Measurements from ENCODE around the gene QKI. TPM values are rescaled to one million over a fixed set of nuclear protein-coding genes. Genes with fewer than 3 reads are reported as not detected.
"Not testable (repeated sequence)": the region's sequence is repeated elsewhere in the genome, so short reads cannot be mapped to it uniquely, and the experiment has no call there.

Gene QKI
- total and polyA plus RNA-seq, 3 donors from 2014 or later, result 148 to 366 (median 315) TPM

GRCh38 chr6:163383912-163384311, 30.6 kb upstream of the QKI start:
- Histone ChIP-seq H3K4me3 (no peak overlapping the region), H3K36me3 (ENCODE audit: low read depth, missing control alignments) (no peaks in the 10 kb centered on the region), H3K27ac (no peak overlapping the region), H3K9me3 (no peaks in the 10 kb centered on the region), H3K27me3 (no peaks in the 10 kb centered on the region), H3K4me1 (no peaks in the 10 kb centered on the region)
- DNase-seq, result no peak
- intact Hi-C loops (cut with DNase I; ENCODE audit: low total_unique reads), result no loop called here
- no peak for TF ChIP-seq CTCF (IDR thresholded peaks at IDR 0.05)
- TF ChIP-seq POLR2A (IDR thresholded peaks at IDR 0.05), result no peak
- 92 to 96% methylated on average over 5 of the region's 5 CpGs for WGBS, 2 donors

- Histone ChIP-seq H3K36me3 (ENCODE audit: low read depth, missing control alignments) (no peaks in the 10 kb centered on the region), H3K27me3 (no peaks in the 10 kb centered on the region), H3K4me1 (no peaks in the 10 kb centered on the region), H3K9me3 (no peaks in the 10 kb centered on the region), H3K4me3 (no peak overlapping the region), H3K27ac (no peak overlapping the region)
- 79 to 83% methylated on average over 2 of the region's 2 CpGs for WGBS, 2 donors
- TF ChIP-seq POLR2A (IDR thresholded peaks at IDR 0.05) (no peak), CTCF (IDR thresholded peaks at IDR 0.05) (no peak)
- no peak for DNase-seq
- intact Hi-C loops (cut with DNase I; ENCODE audit: low total_unique reads), result no loop called here
Measured at GRCh38 chr6:163384510-163384909, 30.0 kb upstream of the QKI start.

GRCh38 chr6:163385503-163385902, 29.0 kb upstream of the QKI start:
- H3K36me3 ChIP-seq (ENCODE audit: low read depth, missing control alignments); H3K27me3 ChIP-seq; H3K4me3 ChIP-seq; H3K9me3 ChIP-seq; DNase-seq; H3K4me1 ChIP-seq; intact Hi-C loops (cut with DNase I; ENCODE audit: low total_unique reads); H3K27ac ChIP-seq: not testable (repeated sequence)
- WGBS, 2 donors, result 94 to 100% methylated on average over 8 to 13 of the region's 13 CpGs

- intact Hi-C loops (cut with DNase I; ENCODE audit: low total_unique reads), result no loop called here
- TF ChIP-seq POLR2A (IDR thresholded peaks at IDR 0.05) (no peak), CTCF (IDR thresholded peaks at IDR 0.05) (no peak)
- 80 to 82% methylated on average over 8 of the region's 8 CpGs for WGBS, 2 donors
- no peak for DNase-seq
- Histone ChIP-seq H3K36me3 (ENCODE audit: low read depth, missing control alignments) (no peaks in the 10 kb centered on the region), H3K4me1 (no peaks in the 10 kb centered on the region), H3K9me3 (no peaks in the 10 kb centered on the region), H3K4me3 (no peak overlapping the region), H3K27me3 (no peaks in the 10 kb centered on the region), H3K27ac (no peak overlapping the region)
Measured at GRCh38 chr6:163386329-163386908, 28.1 kb upstream of the QKI start.

- WGBS, 2 donors, result 88 to 96% methylated on average over 5 of the region's 5 CpGs
- H3K4me1 ChIP-seq, result peaks cover 4% of the 10 kb centered on the region
- intact Hi-C loops (cut with DNase I; ENCODE audit: low total_unique reads), result no loop called here
- no peaks in the 10 kb centered on the region for H3K9me3 ChIP-seq
- H3K27me3 ChIP-seq, result no peaks in the 10 kb centered on the region
- no peaks in the 10 kb centered on the region for H3K36me3 ChIP-seq (ENCODE audit: low read depth, missing control alignments)
- TF ChIP-seq CTCF (IDR thresholded peaks at IDR 0.05), result no peak
- TF ChIP-seq POLR2A (IDR thresholded peaks at IDR 0.05), result no peak
- H3K27ac ChIP-seq, result no peak overlapping the region
- DNase-seq, result no peak
- no peak overlapping the region for H3K4me3 ChIP-seq
Measured at GRCh38 chr6:163387317-163387716, 27.2 kb upstream of the QKI start.
